IMR-90 (cell line): ENCODE measurements around the gene SLC13A1. TPM values are rescaled to one million over a fixed set of nuclear protein-coding genes. Genes with fewer than 3 reads are reported as not detected.

Experiments used
- ATAC-seq: fragments of 200-7000 bp; cut with Tn5 transposase; 2 replicates; pipeline ENCODE4 v1.9.1; 2020; ENCODE audit warnings: low read depth, mild to moderate bottlenecking, moderate library complexity
- BruUV-seq: library from RNA; stranded (reverse); fragments of 400-500 nt; replicated peaks from 2 replicates; lab custom pipeline; 2021; lab: Mats Ljungman, UMichigan
- CTCF ChIA-PET: fragments of 300-600 bp; formaldehyde crosslinking; extraction: SDS; loops from one replicate; lab custom pipeline; 2021; ENCODE audit warnings: antibody characterized with exemption; lab: Yijun Ruan, JAX
- POLR2A ChIA-PET: fragments of 300-600 bp; sonication (Branson Sonifier 250); formaldehyde crosslinking; loops from one replicate; lab custom pipeline; 2022; ENCODE audit warnings: antibody characterized with exemption; ENCODE audit not compliant: unreplicated experiment; lab: Charles Lee
- DNase-seq: peaks from one replicate; pipeline ENCODE4 v3.0.0; 2013
- H2AFZ ChIP-seq: replicated peaks from 2 replicates; pipeline ENCODE3; 2013; ENCODE audit warnings: low read length, mild to moderate bottlenecking; ENCODE audit not compliant: poor library complexity
- H2AK5ac ChIP-seq: 2 replicates; pipeline ENCODE4 v1.6.1; 2013; ENCODE audit warnings: low read depth, low read length, inconsistent platforms
- H2AK9ac ChIP-seq: replicated peaks from 2 replicates; pipeline ENCODE3; 2013; ENCODE audit warnings: mild to moderate bottlenecking, low read depth, low read length, moderate library complexity; ENCODE audit not compliant: poor library complexity
- H2BK120ac ChIP-seq: 2 replicates; pipeline ENCODE4 v1.6.1; 2013; ENCODE audit warnings: low read depth, low read length, inconsistent platforms
- H2BK15ac ChIP-seq: 3 replicates; pipeline ENCODE4 v1.6.1; 2013; ENCODE audit warnings: low read depth, low read length, inconsistent platforms
- H2BK20ac ChIP-seq: 2 replicates; pipeline ENCODE4 v1.6.1; 2013; ENCODE audit warnings: low read depth, mild to moderate bottlenecking, inconsistent platforms, low read length, moderate library complexity
- H2BK5ac ChIP-seq: 2 replicates; pipeline ENCODE4 v1.6.1; 2013; ENCODE audit warnings: mild to moderate bottlenecking, low read depth, low read length, inconsistent platforms; ENCODE audit not compliant: poor library complexity, severe bottlenecking
- H3K14ac ChIP-seq: replicated peaks from 2 replicates; pipeline ENCODE4 v1.6.1; 2013; ENCODE audit warnings: low read depth, low read length, inconsistent platforms
- H3K18ac ChIP-seq: 2 replicates; pipeline ENCODE4 v1.6.1; 2013; ENCODE audit warnings: low read depth, low read length, control low read depth
- H3K23ac ChIP-seq: 2 replicates; pipeline ENCODE4 v1.6.1; 2013; ENCODE audit warnings: low read depth, low read length, inconsistent platforms
- H3K27ac ChIP-seq: 2 replicates; pipeline ENCODE4 v1.5.1; 2013; ENCODE audit warnings: mild to moderate bottlenecking, control low read depth, low read length; ENCODE audit not compliant: insufficient read depth
- H3K27me3 ChIP-seq: 2 replicates; pipeline ENCODE4 v1.6.1; 2013; ENCODE audit warnings: low read length; ENCODE audit not compliant: control insufficient read depth, insufficient read depth
- H3K36me3 ChIP-seq: 2 replicates; pipeline ENCODE4 v1.6.1; 2013; ENCODE audit warnings: low read length, mixed read lengths; ENCODE audit not compliant: control insufficient read depth, insufficient read depth
- H3K4ac ChIP-seq: 2 replicates; pipeline ENCODE4 v1.6.1; 2013; ENCODE audit warnings: low read depth, low read length, inconsistent platforms
- H3K4me1 ChIP-seq: 2 replicates; pipeline ENCODE4 v1.6.1; 2013; ENCODE audit warnings: low read length, mixed read lengths; ENCODE audit not compliant: control insufficient read depth, insufficient read depth
- H3K4me2 ChIP-seq: 2 replicates; pipeline ENCODE4 v1.6.1; 2013; ENCODE audit warnings: low read depth, mild to moderate bottlenecking, control low read depth, low read length, moderate library complexity
- H3K4me3 ChIP-seq: 2 replicates; pipeline ENCODE4 v1.5.1; 2013; ENCODE audit warnings: low read depth, mild to moderate bottlenecking, control low read depth, low read length, moderate library complexity; ENCODE audit not compliant: insufficient read depth
- H3K56ac ChIP-seq: 2 replicates; pipeline ENCODE4 v1.6.1; 2013; ENCODE audit warnings: low read length, inconsistent platforms; ENCODE audit not compliant: insufficient read depth; ENCODE audit errors: extremely low read depth
- H3K79me1 ChIP-seq, 2 experiments: 2 replicates each; pipeline ENCODE4 v1.6.1; 2013; ENCODE audit warnings: low read length in 2 of 2, inconsistent platforms in 1 of 2, low read depth in 1 of 2
- H3K9ac ChIP-seq: 2 replicates; pipeline ENCODE4 v1.6.1; 2013; ENCODE audit warnings: low read depth, low read length, control low read depth
- H3K9me1 ChIP-seq: 2 replicates; pipeline ENCODE4 v1.6.1; 2013; ENCODE audit warnings: low read length, inconsistent platforms; ENCODE audit not compliant: insufficient read depth
- H3K9me3 ChIP-seq: 2 replicates; pipeline ENCODE4 v1.6.1; 2013; ENCODE audit warnings: low read length; ENCODE audit not compliant: control insufficient read depth, insufficient read depth
- H4K20me1 ChIP-seq: 2 replicates; pipeline ENCODE4 v1.6.1; 2013; ENCODE audit warnings: low read length, inconsistent platforms; ENCODE audit not compliant: insufficient read depth
- H4K5ac ChIP-seq: 2 replicates; pipeline ENCODE4 v1.6.1; 2013; ENCODE audit warnings: mild to moderate bottlenecking, low read depth, low read length, control low read depth
- H4K8ac ChIP-seq, 2 experiments: 2 replicates each; pipeline ENCODE4 v1.6.1; 2013; ENCODE audit warnings: low read depth in 2 of 2, low read length in 2 of 2, control low read depth in 1 of 2, inconsistent platforms in 1 of 2
- H4K91ac ChIP-seq: 2 replicates; pipeline ENCODE4 v1.6.1; 2013; ENCODE audit warnings: low read depth, low read length, inconsistent platforms; ENCODE audit not compliant: insufficient read depth
- MAFK ChIP-seq: IDR thresholded peaks from 2 replicates; pipeline ENCODE4 v1.6.1; 2012; ENCODE audit warnings: low read depth, low read length, improper control_type of control experiment
- dilution Hi-C: fragments of 300-500 bp; cut with HindIII; formaldehyde crosslinking; loops from one replicate; pipeline ENCODE4 v1.14.3; 2018; ENCODE audit warnings: low sequenced_read_pairs; ENCODE audit not compliant: unreplicated experiment
- in situ Hi-C: fragments of 300-500 bp; cut with MboI; formaldehyde crosslinking; loops from 3 replicates; pipeline ENCODE4 v1.14.3; 2019; ENCODE audit warnings: low sequenced_read_pairs, inconsistent platforms, mixed read lengths
- intact Hi-C: fragments of 100-400 bp; cut with micrococcal nuclease; formaldehyde crosslinking; loops from 2 replicates; pipeline ENCODE4 v1.10.0; 2022
- polyA plus RNA-seq, 3 experiments: library from polyadenylated mRNA; depleted of rRNA; stranded (reverse); fragments of >200 nt; gene quantifications; 2 replicates each; pipeline ENCODE4 v1.2.3, GENCODE V29; 2012; ENCODE audit warnings: low replicate concordance in 1 of 3
- total RNA-seq: library from RNA; depleted of rRNA; stranded (reverse); fragments of >200 nt; gene quantifications from 2 replicates; pipeline ENCODE4 v1.2.3, GENCODE V29; 2012
- TF ChIP-seq, protein P1 (sequence below): fragments of 150-350 bp; IDR thresholded peaks from 2 replicates; pipeline ENCODE4 v1.6.1; 2017; ENCODE audit warnings: mild to moderate bottlenecking, antibody characterized with exemption, low read length, low read depth

The SLC13A1 gene
- total and polyA plus RNA-seq, 2 of the 4 experiments (the other 2 are of a cell fraction), result not detected

DNA sequence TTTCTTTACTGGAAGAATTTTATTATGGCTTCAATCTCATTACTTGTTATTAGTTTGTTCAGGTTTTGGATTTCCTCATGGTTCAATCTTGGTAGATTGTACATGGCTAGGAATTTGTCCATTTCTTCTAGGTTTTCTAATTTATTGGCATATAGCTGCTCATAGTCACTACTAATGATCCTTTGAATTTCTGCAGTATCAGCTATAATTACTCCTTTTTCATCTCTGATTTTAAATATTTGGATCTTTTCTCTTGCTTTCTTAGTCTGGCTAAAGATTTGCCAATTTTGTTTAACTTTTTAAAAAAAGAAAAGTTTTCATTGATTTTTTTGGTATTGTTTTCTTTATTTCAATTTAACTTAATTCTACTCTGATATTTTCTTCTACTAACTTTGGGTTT, 59.2 kb downstream of the SLC13A1 start:
- Histone ChIP-seq H4K91ac (no peak overlapping the region), H2BK120ac (no peak overlapping the region), H3K4me2 (no peak overlapping the region), H3K9me1 (no peaks in the 10 kb centered on the region), H3K4me3 (no peak overlapping the region), H2BK5ac (no peak overlapping the region), H3K9me3 (peaks cover 8% of the 10 kb centered on the region; the same call in 1 of the 2 replicates), H2AFZ (no peak overlapping the region), H4K5ac (no peak overlapping the region), H2BK20ac (no peak overlapping the region), H2AK9ac (no peak overlapping the region), H3K18ac (no peak overlapping the region), H2AK5ac (no peak overlapping the region), H3K27me3 (no peaks in the 10 kb centered on the region), H3K79me1 (no peaks in the 10 kb centered on the region), H2BK15ac (no peak overlapping the region), H3K4me1 (no peaks in the 10 kb centered on the region), H4K20me1 (no peaks in the 10 kb centered on the region), H4K8ac (no peak overlapping the region), H3K14ac (no peak overlapping the region), H3K56ac (no peak overlapping the region), H3K4ac (no peak overlapping the region), H3K9ac (no peak overlapping the region), H3K23ac (no peak overlapping the region), H3K27ac (no peak overlapping the region), H3K36me3 (no peaks in the 10 kb centered on the region)
- BruUV-seq, result no TSS peak
- dilution Hi-C loops, result no loop called here
- ATAC-seq, result no peak
- TF ChIP-seq, protein P1, sequence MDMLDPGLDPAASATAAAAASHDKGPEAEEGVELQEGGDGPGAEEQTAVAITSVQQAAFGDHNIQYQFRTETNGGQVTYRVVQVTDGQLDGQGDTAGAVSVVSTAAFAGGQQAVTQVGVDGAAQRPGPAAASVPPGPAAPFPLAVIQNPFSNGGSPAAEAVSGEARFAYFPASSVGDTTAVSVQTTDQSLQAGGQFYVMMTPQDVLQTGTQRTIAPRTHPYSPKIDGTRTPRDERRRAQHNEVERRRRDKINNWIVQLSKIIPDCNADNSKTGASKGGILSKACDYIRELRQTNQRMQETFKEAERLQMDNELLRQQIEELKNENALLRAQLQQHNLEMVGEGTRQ, result no peak
- peak; percentile 49; the same call in 1 of the 2 replicates for TF ChIP-seq MAFK
- ChIA-PET CTCF (no interaction called here), POLR2A (no interaction called here)
- no peak for DNase-seq
- intact Hi-C loops, result no loop called here
- in situ Hi-C loops, result no loop called here
